SK-N-SH treated with all-trans-retinoic acid at 6 μM for 48 hours (cell line): ENCODE measurements around the gene WNT10A.
"Not testable (repeated sequence)": the region's sequence is repeated elsewhere in the genome, so short reads cannot be mapped to it uniquely, and the experiment has no call there.

ENCODE experiments used
- ARNTL ChIP-seq: fragments of 450-650 bp; formaldehyde crosslinking; IDR thresholded peaks from 2 replicates; pipeline ENCODE4 v1.5.0; 2020; ENCODE audit warnings: low read depth, mild to moderate bottlenecking, moderate library complexity, borderline replicate concordance
- BACH2 ChIP-seq: fragments of 250-450 bp; sonication (Bioruptor Pico); IDR thresholded peaks from 2 replicates; pipeline ENCODE4 v1.9.0; 2021; ENCODE audit warnings: mild to moderate bottlenecking, borderline replicate concordance
- CREB5 ChIP-seq: fragments of 250-450 bp; sonication (Bioruptor Pico); IDR thresholded peaks from 2 replicates; pipeline ENCODE4 v1.5.1; 2020; ENCODE audit warnings: low read depth, mild to moderate bottlenecking, moderate library complexity
- CSDC2 ChIP-seq: fragments of 250-450 bp; sonication (Bioruptor Pico); IDR thresholded peaks from 2 replicates; pipeline ENCODE4 v1.5.0; 2020; ENCODE audit warnings: mild to moderate bottlenecking, moderate library complexity
- ISL1 ChIP-seq: fragments of 250-450 bp; sonication (Bioruptor Pico); IDR thresholded peaks from 2 replicates; pipeline ENCODE4 v2.1.2; 2022; ENCODE audit warnings: mild to moderate bottlenecking, moderate library complexity
- PATZ1 ChIP-seq: fragments of 250-450 bp; sonication (Bioruptor Pico); IDR thresholded peaks from 2 replicates; pipeline ENCODE4 v1.8.0; 2020; ENCODE audit warnings: mild to moderate bottlenecking, moderate library complexity, borderline replicate concordance
- PPARA ChIP-seq: fragments of 250-450 bp; sonication (Bioruptor Pico); IDR thresholded peaks from 2 replicates; pipeline ENCODE4 v1.5.0; 2020; ENCODE audit warnings: mild to moderate bottlenecking, borderline replicate concordance
- RARB ChIP-seq: fragments of 250-450 bp; sonication (Bioruptor Pico); IDR thresholded peaks from 2 replicates; pipeline ENCODE4 v1.8.0; 2021; ENCODE audit warnings: mild to moderate bottlenecking, moderate library complexity
- TCF4 ChIP-seq: fragments of 250-450 bp; sonication (Bioruptor Pico); IDR thresholded peaks from 2 replicates; pipeline ENCODE4 v1.8.0; 2021; ENCODE audit warnings: mild to moderate bottlenecking, moderate library complexity, borderline replicate concordance
- ZFP3 ChIP-seq: fragments of 250-450 bp; sonication (Bioruptor Pico); IDR thresholded peaks from 2 replicates; pipeline ENCODE4 v1.5.0; 2020; ENCODE audit warnings: mild to moderate bottlenecking, moderate library complexity
- ZFP30 ChIP-seq: fragments of 450-650 bp; formaldehyde crosslinking; IDR thresholded peaks from 2 replicates; pipeline ENCODE4 v1.5.0; 2022; ENCODE audit warnings: mild to moderate bottlenecking, moderate library complexity
- ZNF565 ChIP-seq: fragments of 450-650 bp; formaldehyde crosslinking; conservative IDR thresholded peaks from 2 replicates; pipeline ENCODE4 v1.5.0; 2020; ENCODE audit warnings: low read depth, mild to moderate bottlenecking, moderate library complexity

DNA sequence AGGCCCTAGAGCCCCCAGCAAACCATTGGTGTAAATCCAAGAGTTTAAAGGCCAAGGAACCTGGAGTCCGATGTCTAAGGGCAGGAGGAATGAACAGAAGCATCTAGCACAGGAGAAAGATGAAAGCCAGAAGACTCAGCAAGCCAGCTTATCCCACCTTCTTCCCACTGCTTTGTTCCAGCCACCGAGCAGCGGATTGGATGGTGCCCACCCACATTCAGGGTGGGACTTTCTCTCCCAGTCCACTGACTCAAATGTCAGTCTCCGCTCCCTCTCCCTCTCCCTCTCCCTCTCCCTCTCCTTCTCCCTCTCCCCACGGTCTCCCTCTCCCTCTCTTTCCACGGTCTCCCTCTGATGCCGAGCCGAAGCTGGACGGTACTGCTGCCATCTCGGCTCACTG is 49.8 kb downstream of the WNT10A start:
- not testable (repeated sequence) for TF ChIP-seq ISL1 (CRISPR knock-in tag); BACH2; ZNF565 (CRISPR knock-in tag); ZFP30 (CRISPR knock-in tag); PATZ1; CSDC2 (CRISPR knock-in tag); ZFP3; ARNTL (CRISPR knock-in tag); CREB5 (CRISPR knock-in tag); TCF4 (CRISPR knock-in tag); PPARA; RARB (CRISPR knock-in tag)
